ENCODE measurements around the gene MST1. TPM values are rescaled to one million over a fixed set of nuclear protein-coding genes. Genes with fewer than 3 reads are reported as not detected.

The MST1 gene
- total RNA-seq, 2 experiments from 2014 or later: 9.6 to 11.8 TPM

GRCh38 chr3:49722896-49723295, 33.6 kb upstream of the MST1 start:
- H3K4me1 Mint-ChIP-seq (ENCODE audit: low read depth): peaks cover 26% of the 10 kb centered on the region
- ChIA-PET CTCF (interaction anchor here (1.4 kb wide), 1 partner anchor 183 kb away, joined by 5 read pairs; no protein-coding TSS in a partner anchor), POLR2A (interaction anchor here (0.7 to 7.6 kb wide), 6 partner anchors 11 to 89 kb away, joined by 3 to 40 read pairs (median 4); partner anchors contain the start of gene INKA1)
- DNase-seq (no peak), ATAC-seq (no peak)
- H3K9me3 Mint-ChIP-seq: no peaks in the 10 kb centered on the region
- H3K27me3 Mint-ChIP-seq: no peaks in the 10 kb centered on the region
- peaks cover 17% of the 10 kb centered on the region for H3K36me3 Mint-ChIP-seq (ENCODE audit: low read depth)
- intact Hi-C loops (cut with micrococcal nuclease): no loop called here
- TF ChIP-seq CTCF (IDR thresholded peaks at IDR 0.05): no peak
- peak overlapping the region; percentile 97 for H3K27ac Mint-ChIP-seq
- peak overlapping the region; percentile 92 for H3K4me3 Mint-ChIP-seq

DNA sequence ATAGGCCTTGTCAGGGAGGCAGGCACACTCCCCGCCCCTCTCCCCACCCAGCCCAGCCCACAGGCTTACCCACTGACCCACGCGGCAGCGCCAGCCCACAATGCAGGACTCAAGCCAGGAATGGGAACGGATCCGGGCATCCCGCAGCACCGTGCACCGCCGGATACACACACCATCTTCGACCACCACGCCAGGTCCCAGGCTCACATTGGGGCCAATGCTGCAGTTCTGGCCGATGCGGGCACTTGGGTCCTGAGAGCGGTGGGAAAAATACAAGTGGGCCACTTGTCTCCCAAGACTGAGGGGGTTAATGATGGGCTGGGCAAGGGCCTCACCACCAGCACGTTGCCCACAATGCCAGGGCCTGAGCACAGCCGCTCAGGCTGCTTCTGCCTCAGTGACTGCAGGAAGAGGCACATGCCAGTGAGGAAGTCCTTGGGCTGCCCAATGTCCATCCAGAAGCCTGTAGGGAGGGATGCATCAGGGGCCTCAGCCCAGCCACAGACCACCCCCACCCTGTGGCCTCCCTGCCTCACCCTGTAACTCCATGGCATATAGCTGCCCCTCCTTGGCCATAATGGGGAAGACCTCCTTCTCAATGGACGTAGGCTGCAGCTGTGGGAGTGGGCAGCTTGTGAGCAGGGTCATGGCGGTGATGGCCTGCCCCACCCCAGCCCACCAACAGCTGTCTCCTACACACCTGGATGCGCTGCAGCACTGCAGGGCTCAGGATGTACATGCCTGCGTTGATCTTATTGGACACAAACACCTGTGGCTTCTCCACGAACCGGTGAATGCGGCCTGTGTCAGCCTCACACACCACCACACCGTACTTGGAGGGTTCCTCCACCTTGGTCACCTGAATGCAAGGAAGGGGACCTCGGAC, 32.9 kb upstream of the MST1 start:
- ChIA-PET CTCF (interaction anchor here (1.0 kb wide), 1 partner anchor 21 kb away, joined by 3 read pairs; no protein-coding TSS in a partner anchor), POLR2A (interaction anchor here (0.5 to 7.6 kb wide), 6 partner anchors 10 to 117 kb away, joined by 3 to 40 read pairs (median 4); partner anchors contain the start of gene INKA1)
- H3K4me3 Mint-ChIP-seq: peak overlapping the region; percentile 92
- ATAC-seq (no peak), DNase-seq (no peak)
- no peak for TF ChIP-seq CTCF (IDR thresholded peaks at IDR 0.05)
- intact Hi-C loops (cut with micrococcal nuclease): no loop called here
- H3K4me1 Mint-ChIP-seq (ENCODE audit: low read depth): peaks cover 26% of the 10 kb centered on the region
- H3K9me3 Mint-ChIP-seq: no peaks in the 10 kb centered on the region
- peaks cover 13% of the 10 kb centered on the region for H3K36me3 Mint-ChIP-seq (ENCODE audit: low read depth)
- no peaks in the 10 kb centered on the region for H3K27me3 Mint-ChIP-seq
- peak overlapping the region; percentile 97 for H3K27ac Mint-ChIP-seq

DNA sequence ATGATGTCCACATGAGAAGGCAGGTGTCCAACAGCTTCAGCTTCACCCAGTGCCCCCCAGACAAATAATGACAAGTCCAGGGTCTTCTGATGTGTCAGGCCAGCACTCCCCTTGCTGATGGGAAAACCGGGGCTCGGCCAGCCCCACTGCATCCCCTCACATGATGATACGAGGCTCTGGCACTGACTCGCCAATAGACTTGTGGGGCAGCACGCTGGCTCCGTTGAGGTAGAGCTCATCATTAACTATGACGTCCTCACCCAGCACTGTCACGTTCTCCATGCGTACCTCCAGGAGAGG, 32.3 kb upstream of the MST1 start:
- Mint-ChIP-seq H3K27me3 (no peaks in the 10 kb centered on the region), H3K36me3 (ENCODE audit: low read depth) (peaks cover 13% of the 10 kb centered on the region), H3K4me1 (ENCODE audit: low read depth) (peaks cover 26% of the 10 kb centered on the region), H3K4me3 (no peak overlapping the region), H3K9me3 (no peaks in the 10 kb centered on the region), H3K27ac (no peak overlapping the region)
- ChIA-PET POLR2A (interaction anchor here (0.5 to 7.6 kb wide), 5 partner anchors 8 to 117 kb away, joined by 3 to 40 read pairs (median 4); no protein-coding TSS in a partner anchor), CTCF (interaction anchor here (1.0 to 3.3 kb wide), 2 partner anchors 20 to 118 kb away, joined by 3 to 13 read pairs; no protein-coding TSS in a partner anchor)
- ATAC-seq (no peak), DNase-seq (no peak)
- TF ChIP-seq CTCF (IDR thresholded peaks at IDR 0.05): no peak
- intact Hi-C loops (cut with micrococcal nuclease): no loop called here

DNA sequence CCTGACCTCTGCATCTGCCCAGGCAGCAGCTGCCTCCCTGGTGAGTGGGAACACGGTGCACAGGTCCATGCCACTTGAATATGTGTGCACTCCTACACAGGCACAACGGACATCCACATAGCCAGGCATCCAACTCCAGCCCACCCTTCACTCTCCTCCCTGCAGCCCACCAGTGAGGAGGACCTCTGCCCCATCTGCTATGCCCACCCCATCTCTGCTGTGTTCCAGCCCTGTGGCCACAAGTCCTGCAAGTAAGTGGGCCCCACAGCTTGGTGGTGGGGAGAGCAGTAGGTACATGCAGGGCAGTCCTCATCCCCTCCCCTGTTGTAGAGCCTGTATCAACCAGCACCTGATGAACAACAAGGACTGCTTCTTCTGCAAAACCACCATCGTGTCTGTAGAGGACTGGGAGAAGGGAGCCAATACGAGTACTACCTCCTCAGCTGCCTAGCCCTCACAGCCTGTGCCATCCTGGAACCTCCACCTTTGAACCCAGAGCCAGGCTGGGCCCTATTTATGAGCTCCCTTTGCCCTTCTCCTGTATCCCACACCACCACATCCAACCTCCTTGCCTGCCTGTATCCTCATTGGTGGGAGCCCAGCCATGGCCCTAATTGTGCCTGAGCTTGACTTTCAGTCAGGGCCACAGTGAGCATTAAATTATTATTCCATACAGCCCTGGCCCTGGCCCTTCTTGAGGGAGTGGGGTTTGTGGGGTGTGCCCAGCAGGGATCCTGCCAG, 31.8 kb upstream of the MST1 start:
- peak overlapping the region; percentile 49 for H3K27ac Mint-ChIP-seq
- ATAC-seq: no peak
- ChIA-PET CTCF (interaction anchor here (1.0 to 3.3 kb wide), 2 partner anchors 20 to 118 kb away, joined by 3 to 13 read pairs; no protein-coding TSS in a partner anchor), POLR2A (interaction anchor here (0.5 to 7.6 kb wide), 8 partner anchors 9 to 993 kb away, joined by 3 to 40 read pairs (median 4); no protein-coding TSS in a partner anchor)
- H3K4me3 Mint-ChIP-seq: no peak overlapping the region
- intact Hi-C loops (cut with micrococcal nuclease): no loop called here
- H3K36me3 Mint-ChIP-seq (ENCODE audit: low read depth): peaks cover 13% of the 10 kb centered on the region
- TF ChIP-seq CTCF (IDR thresholded peaks at IDR 0.05): no peak
- DNase-seq: no peak
- H3K4me1 Mint-ChIP-seq (ENCODE audit: low read depth): peaks cover 26% of the 10 kb centered on the region
- no peaks in the 10 kb centered on the region for H3K27me3 Mint-ChIP-seq
- H3K9me3 Mint-ChIP-seq: no peaks in the 10 kb centered on the region
